Neural progenitor cell (in vitro differentiated cells): ENCODE measurements around the gene EIF2B2. TPM values are rescaled to one million over a fixed set of nuclear protein-coding genes. Genes with fewer than 3 reads are reported as not detected.
A peak's percentile ranks its signal among the peaks of the same experiment; 100 is the strongest.

ENCODE experiments used
- DNase-seq: peaks from one replicate; pipeline ENCODE4 v3.0.0-alpha.2; 2016; ENCODE audit warnings: low spot score
- H2AFZ ChIP-seq: fragments of 200-600 bp; sonication (generic); replicated peaks from 2 replicates; pipeline ENCODE4 v1.6.1; 2016; ENCODE audit warnings: antibody characterized with exemption
- H3F3A ChIP-seq: fragments of 200-600 bp; sonication (generic); 2 replicates; pipeline ENCODE4 v1.6.1; 2016; ENCODE audit warnings: antibody characterized with exemption, low read depth
- H3K27ac ChIP-seq: fragments of 200-600 bp; sonication (generic); 2 replicates; pipeline ENCODE4 v1.5.1; 2016; ENCODE audit warnings: mild to moderate bottlenecking
- H3K27me3 ChIP-seq: fragments of 200-600 bp; sonication (generic); 2 replicates; pipeline ENCODE4 v1.6.1; 2016; ENCODE audit warnings: mild to moderate bottlenecking, moderate library complexity
- H3K36me3 ChIP-seq: fragments of 200-600 bp; sonication (generic); 2 replicates; pipeline ENCODE4 v1.5.1; 2016
- H3K4me1 ChIP-seq: fragments of 200-600 bp; sonication (generic); 2 replicates; pipeline ENCODE4 v1.6.1; 2016; ENCODE audit warnings: mixed run types
- H3K4me2 ChIP-seq: fragments of 200-600 bp; sonication (generic); 2 replicates; pipeline ENCODE4 v1.6.1; 2016
- H3K4me3 ChIP-seq: fragments of 200-600 bp; sonication (generic); 2 replicates; pipeline ENCODE4 v1.5.1; 2016
- H3K79me2 ChIP-seq: fragments of 200-600 bp; sonication (generic); 2 replicates; pipeline ENCODE4 v1.6.1; 2016; ENCODE audit warnings: low read depth
- H3K9ac ChIP-seq: fragments of 200-600 bp; sonication (generic); 2 replicates; pipeline ENCODE4 v1.6.1; 2016
- H3K9me3 ChIP-seq: fragments of 200-600 bp; sonication (generic); 2 replicates; pipeline ENCODE4 v1.5.1; 2016; ENCODE audit warnings: low read depth
- H4K20me1 ChIP-seq: fragments of 200-600 bp; sonication (generic); 2 replicates; pipeline ENCODE4 v1.6.1; 2016; ENCODE audit warnings: low read depth
- H3K27ac Mint-ChIP-seq: 3 replicates; pipeline ENCODE4 v1.8.0; 2021; ENCODE audit warnings: mixed read lengths
- H3K27me3 Mint-ChIP-seq: 2 replicates; pipeline ENCODE4 v1.8.0; 2022; ENCODE audit warnings: low read depth, mild to moderate bottlenecking, inconsistent platforms, moderate library complexity, mixed read lengths; ENCODE audit not compliant: insufficient read depth
- H3K36me3 Mint-ChIP-seq: 3 replicates; pipeline ENCODE4 v1.8.0; 2021; ENCODE audit warnings: mixed read lengths
- H3K4me1 Mint-ChIP-seq: 3 replicates; pipeline ENCODE4 v1.8.0; 2021; ENCODE audit warnings: mixed read lengths
- H3K4me3 Mint-ChIP-seq: 3 replicates; pipeline ENCODE4 v1.8.0; 2021; ENCODE audit warnings: mild to moderate bottlenecking, moderate library complexity, mixed read lengths
- H3K9me3 Mint-ChIP-seq: 3 replicates; pipeline ENCODE4 v1.8.0; 2020; ENCODE audit warnings: mixed read lengths
- CTCF ChIP-seq: fragments of 200-600 bp; sonication (generic); IDR thresholded peaks from 2 replicates; pipeline ENCODE4 v1.5.1; 2017; ENCODE audit warnings: antibody characterized with exemption, mild to moderate bottlenecking
- EZH2 ChIP-seq: fragments of 200-600 bp; sonication (generic); IDR thresholded peaks from 2 replicates; pipeline ENCODE4 v1.6.1; 2017; ENCODE audit warnings: antibody characterized with exemption, mild to moderate bottlenecking, moderate library complexity
- EZH2phosphoT487 ChIP-seq: fragments of 200-600 bp; sonication (generic); IDR thresholded peaks from 2 replicates; pipeline ENCODE4 v1.6.1; 2017; ENCODE audit warnings: antibody characterized with exemption
- total RNA-seq: library from RNA; depleted of rRNA; stranded (reverse); fragments of >200 nt; gene quantifications from 2 replicates; pipeline ENCODE4 v1.2.3, GENCODE V29; 2015; ENCODE audit warnings: low replicate concordance

EIF2B2 gene
- total RNA-seq, 1 donor from 2014 or later, result 26.9 TPM

DNA sequence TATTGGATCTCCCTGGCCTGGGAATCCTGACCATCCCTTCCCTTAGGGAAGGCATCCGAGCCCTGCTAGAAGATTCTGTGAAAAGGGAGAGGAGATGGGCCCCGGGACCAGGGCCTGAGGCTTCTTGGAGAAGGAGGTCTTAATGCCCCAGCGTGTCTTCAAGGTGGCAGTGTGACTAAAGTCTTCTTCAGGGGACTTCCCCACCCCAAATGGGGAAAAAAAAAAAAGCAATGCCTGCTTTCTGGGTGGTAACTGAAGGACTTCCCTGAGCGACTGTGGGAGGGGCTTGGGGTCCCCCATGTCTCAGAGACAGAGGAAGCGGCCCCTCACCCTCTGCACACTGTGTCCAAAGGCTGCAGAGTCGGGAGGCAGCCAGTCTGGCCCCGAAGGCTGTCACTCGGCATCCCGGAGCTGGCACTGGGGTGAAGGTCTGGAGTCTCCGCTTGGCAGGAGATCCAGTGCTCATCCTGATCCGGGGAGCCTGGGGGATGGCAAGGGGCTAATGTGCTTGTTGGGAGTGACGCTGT lies 39.5 kb upstream of the EIF2B2 start:
- peaks cover 5% of the 10 kb centered on the region for H3K27me3 ChIP-seq
- no peaks in the 10 kb centered on the region for H3K9me3 ChIP-seq
- Mint-ChIP-seq H3K27me3 (peaks cover 5% of the 10 kb centered on the region), H3K4me1 (peaks cover 21% of the 10 kb centered on the region), H3K36me3 (no peaks in the 10 kb centered on the region), H3K27ac (peak overlapping the region; percentile 72), H3K4me3 (no peak overlapping the region), H3K9me3 (no peaks in the 10 kb centered on the region)
- TF ChIP-seq EZH2 (no peak), CTCF (no peak), EZH2phosphoT487 (no peak)
- H2AFZ ChIP-seq, result no peak overlapping the region
- H3K36me3 ChIP-seq, result no peaks in the 10 kb centered on the region
- H4K20me1 ChIP-seq, result no peaks in the 10 kb centered on the region
- no peak overlapping the region for H3K4me3 ChIP-seq
- H3K27ac ChIP-seq, result no peak overlapping the region
- no peaks in the 10 kb centered on the region for H3F3A ChIP-seq
- DNase-seq, result no peak
- H3K79me2 ChIP-seq, result no peaks in the 10 kb centered on the region
- no peak overlapping the region for H3K4me2 ChIP-seq
- H3K9ac ChIP-seq, result no peak overlapping the region
- peaks cover 15% of the 10 kb centered on the region for H3K4me1 ChIP-seq

DNA sequence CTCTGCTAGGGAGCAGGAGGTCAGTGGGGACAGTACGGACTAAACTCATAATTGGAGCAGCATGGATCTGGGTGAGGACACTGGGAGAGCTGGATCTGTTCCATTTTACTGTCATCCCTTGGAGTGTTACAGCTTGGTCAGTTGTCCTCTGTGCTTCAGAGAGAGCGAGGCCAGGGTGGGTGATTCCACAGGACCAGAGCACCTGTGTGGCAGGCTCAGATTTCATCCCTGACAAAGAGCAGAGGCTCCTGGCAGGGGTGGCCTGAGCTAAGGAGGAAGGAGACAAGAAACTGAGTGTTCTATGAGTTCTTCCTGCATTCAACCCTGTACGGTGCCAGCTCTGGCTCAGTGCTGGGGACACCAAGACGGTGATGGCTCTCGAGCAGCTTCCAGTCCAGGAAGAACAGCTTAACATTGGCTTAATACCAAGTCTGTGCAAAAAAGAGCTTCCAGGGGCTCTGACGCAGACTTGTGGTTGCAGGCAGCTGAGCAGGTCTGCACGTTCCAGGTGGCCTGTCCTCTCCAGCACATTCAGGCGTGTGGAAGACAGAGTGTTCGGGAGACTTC lies 38.9 kb upstream of the EIF2B2 start:
- H3K4me2 ChIP-seq, result no peak overlapping the region
- Mint-ChIP-seq H3K4me3 (no peak overlapping the region), H3K9me3 (no peaks in the 10 kb centered on the region), H3K27ac (peak overlapping the region; percentile 72), H3K27me3 (peaks cover 5% of the 10 kb centered on the region), H3K36me3 (no peaks in the 10 kb centered on the region), H3K4me1 (peaks cover 21% of the 10 kb centered on the region)
- TF ChIP-seq EZH2phosphoT487, result no peak
- no peak for TF ChIP-seq EZH2
- no peak for TF ChIP-seq CTCF
- no peaks in the 10 kb centered on the region for H3K36me3 ChIP-seq
- DNase-seq, result no peak
- no peak overlapping the region for H3K4me3 ChIP-seq
- H3K9ac ChIP-seq, result no peak overlapping the region
- H3K9me3 ChIP-seq, result no peaks in the 10 kb centered on the region
- peaks cover 2% of the 10 kb centered on the region for H3K27me3 ChIP-seq
- no peak overlapping the region for H3K27ac ChIP-seq
- no peak overlapping the region for H2AFZ ChIP-seq
- peaks cover 15% of the 10 kb centered on the region for H3K4me1 ChIP-seq
- no peaks in the 10 kb centered on the region for H4K20me1 ChIP-seq
- H3F3A ChIP-seq, result no peaks in the 10 kb centered on the region
- no peaks in the 10 kb centered on the region for H3K79me2 ChIP-seq

DNA sequence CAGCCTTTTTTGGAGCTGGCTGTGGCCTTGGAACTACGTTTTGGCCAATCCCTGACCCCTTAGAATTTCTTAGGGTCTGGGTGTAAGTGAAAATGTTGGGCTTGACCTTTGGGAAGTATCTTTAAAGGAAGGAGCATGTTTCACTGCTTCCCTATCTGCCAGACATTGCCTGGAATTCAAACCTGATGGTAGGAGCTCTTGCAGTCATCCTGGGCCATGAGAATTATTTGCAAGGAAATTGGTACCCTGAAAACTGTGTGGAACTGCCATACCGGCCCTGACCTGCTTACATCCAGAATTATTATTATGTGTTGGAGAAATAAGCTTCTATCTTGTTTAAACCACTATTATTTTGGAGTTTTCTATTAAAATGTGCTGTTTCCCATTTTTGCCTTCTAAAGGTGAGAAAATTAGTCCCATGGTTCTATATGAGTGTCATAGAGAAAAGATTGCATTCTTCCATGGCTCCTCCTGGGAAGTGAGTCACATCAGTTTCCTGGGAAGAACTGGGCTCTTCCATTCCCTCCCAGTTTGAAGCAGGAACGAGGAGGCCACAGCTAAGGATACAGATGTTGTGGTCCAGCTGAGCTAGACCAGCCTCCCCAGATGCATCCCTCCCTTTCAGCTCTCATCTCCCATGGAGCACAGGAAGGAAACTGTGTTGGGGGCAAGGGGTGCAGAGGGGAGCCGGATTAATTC lies 37.8 kb upstream of the EIF2B2 start:
- Histone ChIP-seq H3K9me3 (no peaks in the 10 kb centered on the region), H4K20me1 (no peaks in the 10 kb centered on the region), H3K4me1 (peaks cover 15% of the 10 kb centered on the region), H3K79me2 (no peaks in the 10 kb centered on the region), H2AFZ (no peak overlapping the region), H3K36me3 (no peaks in the 10 kb centered on the region), H3K27ac (no peak overlapping the region), H3K27me3 (no peaks in the 10 kb centered on the region), H3K4me3 (no peak overlapping the region), H3F3A (no peaks in the 10 kb centered on the region), H3K4me2 (no peak overlapping the region), H3K9ac (no peak overlapping the region)
- H3K4me3 Mint-ChIP-seq, result no peak overlapping the region
- H3K27me3 Mint-ChIP-seq, result peaks cover 3% of the 10 kb centered on the region
- no peaks in the 10 kb centered on the region for H3K36me3 Mint-ChIP-seq
- TF ChIP-seq EZH2 (no peak), EZH2phosphoT487 (no peak), CTCF (no peak)
- H3K9me3 Mint-ChIP-seq, result no peaks in the 10 kb centered on the region
- no peak for DNase-seq
- peaks cover 21% of the 10 kb centered on the region for H3K4me1 Mint-ChIP-seq
- H3K27ac Mint-ChIP-seq, result no peak overlapping the region
